Nephron (organoid): ENCODE measurements around the gene CFAP43.
A peak's percentile ranks its signal among the peaks of the same experiment; 100 is the strongest.

ENCODE experiments used
- H3K27ac Mint-ChIP-seq, 3 experiments: 2 replicates each; pipeline ENCODE4 v1.8.0; 2020; ENCODE audit warnings: mixed read lengths in 3 of 3, mild to moderate bottlenecking in 2 of 3, moderate library complexity in 1 of 3
- H3K27me3 Mint-ChIP-seq: 2 replicates; pipeline ENCODE4 v1.8.0; 2021; ENCODE audit warnings: low read depth, mild to moderate bottlenecking, moderate library complexity, mixed read lengths
- H3K36me3 Mint-ChIP-seq: 2 replicates; pipeline ENCODE4 v1.8.0; 2020; ENCODE audit warnings: low read depth, mixed read lengths
- H3K4me1 Mint-ChIP-seq: 2 replicates; pipeline ENCODE4 v1.8.0; 2020; ENCODE audit warnings: mixed read lengths
- H3K4me3 Mint-ChIP-seq, 3 experiments: 2 replicates each; pipeline ENCODE4 v1.8.0; 2020; ENCODE audit warnings: mild to moderate bottlenecking in 3 of 3, mixed read lengths in 3 of 3, moderate library complexity in 2 of 3
- H3K9me3 Mint-ChIP-seq: 2 replicates; pipeline ENCODE4 v1.8.0; 2020; ENCODE audit warnings: mixed read lengths
- TF ChIP-seq, protein P1 (sequence below), 3 experiments: fragments of 200-600 bp; sonication (generic); IDR thresholded peaks; one replicate each; pipeline ENCODE4 v1.5.0; 2021; ENCODE audit warnings: antibody characterized with exemption in 3 of 3; ENCODE audit not compliant: unreplicated experiment in 3 of 3

CFAP43 gene

DNA sequence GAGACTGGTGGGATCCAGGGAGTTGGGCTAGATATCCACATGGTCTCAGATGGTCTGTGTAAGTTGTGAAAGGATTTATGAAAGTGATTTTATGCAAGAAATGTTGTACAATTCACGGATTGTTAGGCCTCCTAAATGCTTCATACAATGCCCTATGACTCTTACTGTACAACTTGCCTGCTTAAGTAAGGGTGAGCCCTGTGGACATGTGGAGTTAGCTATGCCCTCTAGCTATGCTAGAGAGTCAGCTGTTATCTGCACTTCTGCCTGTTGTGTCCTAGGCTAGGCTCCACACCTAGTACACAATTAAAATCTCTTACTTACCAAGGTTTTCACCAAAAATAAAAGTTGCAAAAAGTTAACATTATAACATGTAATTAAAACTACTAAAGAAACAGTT is 1.7 kb upstream of the CFAP43 start:
- peaks cover 5% of the 10 kb centered on the region for H3K27me3 Mint-ChIP-seq

DNA sequence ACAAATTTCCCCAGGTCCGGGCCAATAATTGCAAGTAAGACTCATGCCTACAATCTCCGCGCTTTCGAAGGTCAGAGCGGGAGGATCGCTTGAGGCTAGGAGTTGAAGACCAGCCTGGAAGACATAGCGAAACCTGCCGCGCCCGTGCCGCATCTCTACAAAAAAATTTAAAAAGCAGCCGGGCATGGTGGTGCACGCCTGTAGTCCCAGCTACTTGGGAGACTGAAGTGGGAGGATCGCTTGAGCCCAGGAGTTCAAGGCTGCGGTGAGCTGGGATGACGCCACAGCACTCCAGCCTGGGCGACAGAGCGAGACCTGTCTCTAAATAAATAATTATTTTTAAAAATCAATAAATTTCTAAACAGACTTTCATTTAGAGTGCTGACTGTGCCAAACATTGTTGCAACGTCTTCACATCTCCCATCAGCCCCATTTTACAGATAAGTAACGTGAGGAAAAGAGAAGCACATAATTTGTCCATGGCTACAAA is 494 bp upstream of the CFAP43 start:
- Mint-ChIP-seq H3K4me3 (peak overlapping the region; percentile 91 to 94 (median 92)), H3K27ac (peak overlapping the region in 1 of 3 experiments; percentile 57), H3K36me3 (no peaks in the 10 kb centered on the region), H3K27me3 (peaks cover 5% of the 10 kb centered on the region), H3K9me3 (peaks cover 14% of the 10 kb centered on the region), H3K4me1 (no peaks in the 10 kb centered on the region)
- TF ChIP-seq, protein P1, sequence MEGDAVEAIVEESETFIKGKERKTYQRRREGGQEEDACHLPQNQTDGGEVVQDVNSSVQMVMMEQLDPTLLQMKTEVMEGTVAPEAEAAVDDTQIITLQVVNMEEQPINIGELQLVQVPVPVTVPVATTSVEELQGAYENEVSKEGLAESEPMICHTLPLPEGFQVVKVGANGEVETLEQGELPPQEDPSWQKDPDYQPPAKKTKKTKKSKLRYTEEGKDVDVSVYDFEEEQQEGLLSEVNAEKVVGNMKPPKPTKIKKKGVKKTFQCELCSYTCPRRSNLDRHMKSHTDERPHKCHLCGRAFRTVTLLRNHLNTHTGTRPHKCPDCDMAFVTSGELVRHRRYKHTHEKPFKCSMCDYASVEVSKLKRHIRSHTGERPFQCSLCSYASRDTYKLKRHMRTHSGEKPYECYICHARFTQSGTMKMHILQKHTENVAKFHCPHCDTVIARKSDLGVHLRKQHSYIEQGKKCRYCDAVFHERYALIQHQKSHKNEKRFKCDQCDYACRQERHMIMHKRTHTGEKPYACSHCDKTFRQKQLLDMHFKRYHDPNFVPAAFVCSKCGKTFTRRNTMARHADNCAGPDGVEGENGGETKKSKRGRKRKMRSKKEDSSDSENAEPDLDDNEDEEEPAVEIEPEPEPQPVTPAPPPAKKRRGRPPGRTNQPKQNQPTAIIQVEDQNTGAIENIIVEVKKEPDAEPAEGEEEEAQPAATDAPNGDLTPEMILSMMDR (IDR thresholded peaks at IDR 0.05; ENCODE audit: unreplicated experiment in 3 of 3), result no peak

More for the DNA sequence above, 1.7 kb upstream of the CFAP43 start:
- TF ChIP-seq, protein P1 (IDR thresholded peaks at IDR 0.05; ENCODE audit: unreplicated experiment in 3 of 3), result no peak
- Mint-ChIP-seq H3K4me1 (no peaks in the 10 kb centered on the region), H3K36me3 (no peaks in the 10 kb centered on the region), H3K9me3 (peaks cover 14% of the 10 kb centered on the region), H3K4me3 (peak overlapping the region; percentile 75 to 77 (median 76)), H3K27ac (no peak overlapping the region)

DNA sequence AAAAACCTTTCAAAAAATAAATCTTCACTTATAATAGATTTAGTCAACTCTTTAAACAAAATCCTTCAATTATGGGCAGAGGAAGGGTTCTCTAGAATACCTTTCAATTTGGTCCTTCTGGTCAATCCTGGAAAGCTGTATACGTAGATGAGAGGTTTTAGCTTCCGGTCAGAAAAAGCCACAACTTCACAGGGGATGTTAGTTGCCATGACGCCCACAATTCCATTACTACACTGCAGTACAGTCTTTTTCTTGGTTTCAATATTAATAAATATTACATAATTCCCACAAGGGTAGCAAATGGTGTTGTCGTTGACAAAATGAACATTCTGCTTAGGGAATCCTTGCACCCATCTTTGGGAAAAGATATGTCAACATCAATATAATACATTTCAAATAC is 1.7 kb downstream of the CFAP43 start:
- H3K4me1 Mint-ChIP-seq, result no peaks in the 10 kb centered on the region

DNA sequence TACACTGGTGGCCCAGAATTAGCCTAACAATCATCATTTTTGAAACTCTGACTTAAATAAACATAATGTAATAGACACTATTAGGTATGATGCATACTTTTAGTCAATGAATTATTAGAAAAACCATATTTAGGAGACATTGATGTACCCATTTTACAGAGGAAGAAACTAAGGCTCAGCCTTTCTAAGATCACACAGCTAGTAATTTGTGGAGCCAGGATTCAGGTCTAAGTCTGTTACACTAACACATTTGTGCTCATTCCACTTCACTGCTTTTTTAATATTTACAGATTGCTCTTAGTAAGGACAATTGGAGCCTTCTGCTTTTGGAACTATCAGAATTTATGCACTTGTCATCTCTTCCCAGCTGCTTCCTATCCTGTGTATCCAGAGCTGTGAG is 8.9 kb downstream of the CFAP43 start:
- Mint-ChIP-seq H3K4me1 (peaks cover 12% of the 10 kb centered on the region), H3K27me3 (peaks cover 9% of the 10 kb centered on the region), H3K9me3 (no peaks in the 10 kb centered on the region), H3K36me3 (no peaks in the 10 kb centered on the region), H3K4me3 (no peak overlapping the region), H3K27ac (no peak overlapping the region)
- TF ChIP-seq, protein P1 (IDR thresholded peaks at IDR 0.05; ENCODE audit: unreplicated experiment in 3 of 3), result no peak

More for the DNA sequence above, 1.7 kb downstream of the CFAP43 start:
- Mint-ChIP-seq H3K9me3 (peaks cover 8% of the 10 kb centered on the region), H3K27me3 (peaks cover 5% of the 10 kb centered on the region), H3K27ac (no peak overlapping the region), H3K4me3 (peak overlapping the region; percentile 91 to 94 (median 92)), H3K36me3 (no peaks in the 10 kb centered on the region)
- TF ChIP-seq, protein P1 (IDR thresholded peaks at IDR 0.05; ENCODE audit: unreplicated experiment in 3 of 3), result no peak

DNA sequence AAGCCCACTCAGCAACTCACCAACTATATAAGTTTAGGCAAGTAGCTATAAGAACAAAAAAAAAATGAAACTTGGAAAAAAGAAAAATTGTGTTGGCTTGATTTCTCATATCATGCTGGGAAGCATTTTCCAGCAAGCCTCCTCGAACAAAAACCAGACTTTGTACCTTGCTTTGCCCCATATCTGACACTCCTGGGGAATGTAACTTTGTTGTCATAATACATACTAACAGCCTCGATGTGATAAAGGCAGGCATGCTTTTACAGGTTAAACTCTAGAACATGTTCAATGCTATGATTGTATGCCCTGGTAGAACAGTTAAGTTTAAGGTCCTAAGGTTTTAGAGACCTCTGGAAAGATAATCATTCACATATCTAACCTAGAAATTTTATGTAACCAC is 11.6 kb downstream of the CFAP43 start:
- Mint-ChIP-seq H3K9me3 (no peaks in the 10 kb centered on the region), H3K4me1 (peaks cover 12% of the 10 kb centered on the region), H3K27me3 (peaks cover 9% of the 10 kb centered on the region), H3K4me3 (no peak overlapping the region), H3K36me3 (no peaks in the 10 kb centered on the region), H3K27ac (no peak overlapping the region)
- TF ChIP-seq, protein P1 (IDR thresholded peaks at IDR 0.05; ENCODE audit: unreplicated experiment in 3 of 3), result no peak

DNA sequence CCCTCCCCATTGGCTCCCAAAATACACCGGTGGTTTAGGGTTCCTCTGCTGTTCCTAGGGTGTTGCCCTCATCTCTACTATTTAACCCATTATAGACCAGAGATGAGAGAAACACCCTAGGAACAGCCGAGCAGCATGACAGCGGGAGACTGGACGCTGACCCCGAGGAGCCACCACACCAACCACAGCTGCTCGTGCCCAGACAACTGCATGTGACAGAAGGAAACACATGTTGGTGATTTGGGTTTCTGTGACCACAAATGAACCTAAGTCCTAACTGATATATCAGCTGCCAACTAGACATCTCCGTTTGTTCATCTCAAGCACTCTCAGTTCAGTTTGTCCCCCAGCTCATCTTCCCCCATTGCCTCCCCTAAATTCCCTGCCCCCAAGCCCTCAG is 13.4 kb downstream of the CFAP43 start:
- peak overlapping the region in 1 of 3 experiments; percentile 2 for H3K4me3 Mint-ChIP-seq
- no peaks in the 10 kb centered on the region for H3K9me3 Mint-ChIP-seq
- H3K27me3 Mint-ChIP-seq, result peaks cover 9% of the 10 kb centered on the region
- peak overlapping the region in 1 of 3 experiments; percentile 43 for H3K27ac Mint-ChIP-seq
- TF ChIP-seq, protein P1 (IDR thresholded peaks at IDR 0.05; ENCODE audit: unreplicated experiment in 3 of 3), result no peak
- peaks cover 12% of the 10 kb centered on the region for H3K4me1 Mint-ChIP-seq
- no peaks in the 10 kb centered on the region for H3K36me3 Mint-ChIP-seq
